Colonic mucosa (tissue), 4 donors: ENCODE measurements around the gene ZNF213. TPM values are rescaled to one million over a fixed set of nuclear protein-coding genes. Genes with fewer than 3 reads are reported as not detected.

Experiments
- DNase-seq: peaks from one replicate; pipeline ENCODE4 v3.0.0-alpha.2; 2020
- H3K27ac ChIP-seq: fragments of 200-600 bp; one replicate; pipeline ENCODE4 v1.8.0; 2021
- H3K27me3 ChIP-seq: fragments of 200-600 bp; one replicate; pipeline ENCODE4 v1.8.0; 2021
- H3K36me3 ChIP-seq: fragments of 200-600 bp; one replicate; pipeline ENCODE4 v1.8.0; 2021
- H3K4me1 ChIP-seq: fragments of 200-600 bp; one replicate; pipeline ENCODE4 v1.8.0; 2021; ENCODE audit warnings: mild to moderate bottlenecking
- H3K4me3 ChIP-seq: fragments of 200-600 bp; one replicate; pipeline ENCODE4 v1.8.0; 2021
- H3K9ac ChIP-seq, 2 donors: one replicate each; pipeline ENCODE4 v1.7.0; 2013; ENCODE audit warnings: control low read depth in 2 of 2, low read depth in 2 of 2, low read length in 2 of 2
- H3K9me3 ChIP-seq: fragments of 200-600 bp; one replicate; pipeline ENCODE4 v1.8.0; 2021
- CTCF ChIP-seq: fragments of 200-600 bp; IDR thresholded peaks from one replicate; pipeline ENCODE4 v1.8.0; 2022; ENCODE audit warnings: antibody characterized with exemption, mild to moderate bottlenecking
- intact Hi-C: fragments of 100-400 bp; cut with DNase I; formaldehyde crosslinking; loops from one replicate; pipeline ENCODE4 v1.14.1; 2022
- total RNA-seq, 2 donors: library from RNA; stranded (reverse); fragmentation: NEBNext Ultra II Directional in 1 of 2; extraction: Animal tissue kit (Norgen Biotek cat#: 25700) in 1 of 2; gene quantifications; one replicate each; pipeline ENCODE4 v1.2.1, GENCODE V29; 2021
- donor health status: healthy.
- donor health status: DM: no; HTN: no; CAD: no.
- donor health status: DM: no; HTN: no; CAD: no.

ZNF213 gene
- total RNA-seq, 2 donors from 2014 or later = 12.4 to 20.4 TPM

- Histone ChIP-seq H3K4me3 (no peak overlapping the region), H3K27me3 (no peaks in the 10 kb centered on the region), H3K4me1 (no peaks in the 10 kb centered on the region), H3K27ac (no peak overlapping the region), H3K36me3 (no peaks in the 10 kb centered on the region), H3K9ac (no peak overlapping the region), H3K9me3 (no peaks in the 10 kb centered on the region)
- no peak for DNase-seq
- no peak for TF ChIP-seq CTCF
- intact Hi-C loops = no loop called here
Observed at GRCh38 chr16:3145660-3146059, 10.8 kb downstream of the ZNF213 start.

- TF ChIP-seq CTCF = no peak
- Histone ChIP-seq H3K27ac (no peak overlapping the region), H3K4me3 (no peak overlapping the region), H3K4me1 (peaks cover 5% of the 10 kb centered on the region), H3K9ac (no peak overlapping the region), H3K36me3 (no peaks in the 10 kb centered on the region), H3K27me3 (no peaks in the 10 kb centered on the region), H3K9me3 (no peaks in the 10 kb centered on the region)
- intact Hi-C loops = no loop called here
- DNase-seq = no peak
Observed at GRCh38 chr16:3147046-3147756, 12.4 kb downstream of the ZNF213 start.

- H3K9ac ChIP-seq = no peak overlapping the region
- no peaks in the 10 kb centered on the region for H3K27me3 ChIP-seq
- no peaks in the 10 kb centered on the region for H3K9me3 ChIP-seq
- H3K27ac ChIP-seq = no peak overlapping the region
- no peak for TF ChIP-seq CTCF
- H3K4me1 ChIP-seq = peaks cover 5% of the 10 kb centered on the region
- intact Hi-C loops = no loop called here
- no peaks in the 10 kb centered on the region for H3K36me3 ChIP-seq
- DNase-seq = no peak
- no peak overlapping the region for H3K4me3 ChIP-seq
Observed at GRCh38 chr16:3147757-3148104, 12.9 kb downstream of the ZNF213 start.

DNA sequence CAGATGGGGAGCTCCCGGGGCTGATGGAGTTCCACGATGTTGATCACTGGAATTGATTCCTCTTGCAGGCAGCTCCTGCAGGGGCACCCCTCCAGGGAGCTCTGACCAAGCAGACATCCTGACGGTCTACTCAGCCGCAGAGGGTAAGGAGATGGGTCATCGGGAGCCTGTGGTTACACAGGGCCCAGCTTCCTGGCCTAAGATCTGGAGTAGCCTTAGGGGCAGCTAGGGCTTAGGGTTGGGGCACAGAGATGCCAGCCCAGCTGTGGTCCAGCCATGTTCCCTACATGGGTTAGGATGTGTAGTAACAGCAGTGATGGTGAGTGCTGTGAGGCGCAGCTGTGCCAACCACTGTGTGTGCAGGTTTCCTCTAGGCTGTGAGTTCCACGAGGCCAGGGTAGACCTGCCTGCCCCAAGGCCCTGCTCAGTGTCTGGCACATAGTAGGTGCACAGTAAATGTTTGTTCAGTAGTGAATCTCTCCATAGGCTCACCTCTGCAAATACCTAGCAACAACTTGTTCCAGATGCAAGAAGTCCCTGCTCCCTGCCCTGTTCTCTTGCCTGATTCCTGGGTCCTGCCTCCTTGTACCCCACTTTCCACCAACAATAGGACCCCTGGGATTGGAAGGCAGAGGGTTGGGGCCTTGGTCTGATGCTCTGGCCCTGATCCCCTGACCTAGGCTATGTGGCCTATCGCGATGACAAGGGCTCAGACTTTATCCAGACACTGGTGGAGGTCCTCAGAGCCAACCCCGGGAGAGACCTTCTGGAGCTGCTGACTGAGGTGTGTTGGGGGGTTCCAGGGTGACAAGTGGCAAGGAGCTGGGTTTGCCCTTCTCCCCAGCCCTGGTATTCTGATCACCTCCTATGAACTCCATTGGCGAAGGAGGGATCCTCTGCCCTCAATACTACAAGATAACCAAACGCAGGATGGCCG is 13.7 kb downstream of the ZNF213 start:
- no peak for TF ChIP-seq CTCF
- Histone ChIP-seq H3K9ac (no peak overlapping the region), H3K27ac (no peak overlapping the region), H3K27me3 (no peaks in the 10 kb centered on the region), H3K4me1 (peaks cover 5% of the 10 kb centered on the region), H3K4me3 (no peak overlapping the region), H3K36me3 (no peaks in the 10 kb centered on the region), H3K9me3 (no peaks in the 10 kb centered on the region)
- no peak for DNase-seq
- intact Hi-C loops = no loop called here

- no peak for TF ChIP-seq CTCF
- no peak for DNase-seq
Observed at GRCh38 chr16:3149193-3149530, 14.3 kb downstream of the ZNF213 start.

More at GRCh38 chr16:3149193-3149530, 14.3 kb downstream of the ZNF213 start:
- H3K9ac ChIP-seq = peak overlapping the region in 1 of 2 donors; percentile 89
- no peaks in the 10 kb centered on the region for H3K36me3 ChIP-seq
- H3K4me1 ChIP-seq = peaks cover 5% of the 10 kb centered on the region
- no peaks in the 10 kb centered on the region for H3K9me3 ChIP-seq
- no peaks in the 10 kb centered on the region for H3K27me3 ChIP-seq
- H3K27ac ChIP-seq = peak overlapping the region; percentile 78
- H3K4me3 ChIP-seq = peak overlapping the region; percentile 48
- intact Hi-C loops = no loop called here
